Neural progenitor cell (in vitro differentiated cells): Measurements from ENCODE around the gene MAPKBP1.

Experiments
- EZH2 ChIP-seq: fragments of 200-600 bp; sonication (generic); IDR thresholded peaks from 2 replicates; pipeline ENCODE4 v1.6.1; 2017; ENCODE audit warnings: antibody characterized with exemption, mild to moderate bottlenecking, moderate library complexity
- EZH2phosphoT487 ChIP-seq: fragments of 200-600 bp; sonication (generic); IDR thresholded peaks from 2 replicates; pipeline ENCODE4 v1.6.1; 2017; ENCODE audit warnings: antibody characterized with exemption
- TF ChIP-seq, protein P1 (sequence below): fragments of 200-600 bp; sonication (generic); IDR thresholded peaks from 2 replicates; pipeline ENCODE4 v1.5.1; 2017; ENCODE audit warnings: antibody characterized with exemption, mild to moderate bottlenecking

DNA sequence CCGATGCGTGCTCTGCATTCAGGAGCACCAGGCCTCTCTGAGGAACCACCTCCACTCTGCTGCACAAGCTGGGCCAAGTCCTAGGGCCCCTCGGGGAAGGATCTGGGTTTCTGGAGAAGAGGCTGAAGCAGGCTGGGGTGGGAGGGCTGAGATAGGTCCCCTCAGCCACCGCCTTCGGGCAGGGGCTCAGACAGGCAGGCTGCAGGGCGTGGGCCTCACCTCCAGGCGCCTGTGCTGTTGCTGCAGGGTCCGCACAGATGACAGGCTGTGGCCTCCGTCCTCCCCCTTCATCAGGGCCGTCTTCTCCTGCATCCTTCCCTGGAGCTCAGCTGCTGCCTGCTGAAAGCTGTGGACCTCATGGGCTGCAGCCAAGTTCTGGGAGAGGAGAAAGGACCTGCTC is 79.5 kb downstream of the MAPKBP1 start:
- TF ChIP-seq EZH2 (no peak), EZH2phosphoT487 (no peak)
- TF ChIP-seq, protein P1, sequence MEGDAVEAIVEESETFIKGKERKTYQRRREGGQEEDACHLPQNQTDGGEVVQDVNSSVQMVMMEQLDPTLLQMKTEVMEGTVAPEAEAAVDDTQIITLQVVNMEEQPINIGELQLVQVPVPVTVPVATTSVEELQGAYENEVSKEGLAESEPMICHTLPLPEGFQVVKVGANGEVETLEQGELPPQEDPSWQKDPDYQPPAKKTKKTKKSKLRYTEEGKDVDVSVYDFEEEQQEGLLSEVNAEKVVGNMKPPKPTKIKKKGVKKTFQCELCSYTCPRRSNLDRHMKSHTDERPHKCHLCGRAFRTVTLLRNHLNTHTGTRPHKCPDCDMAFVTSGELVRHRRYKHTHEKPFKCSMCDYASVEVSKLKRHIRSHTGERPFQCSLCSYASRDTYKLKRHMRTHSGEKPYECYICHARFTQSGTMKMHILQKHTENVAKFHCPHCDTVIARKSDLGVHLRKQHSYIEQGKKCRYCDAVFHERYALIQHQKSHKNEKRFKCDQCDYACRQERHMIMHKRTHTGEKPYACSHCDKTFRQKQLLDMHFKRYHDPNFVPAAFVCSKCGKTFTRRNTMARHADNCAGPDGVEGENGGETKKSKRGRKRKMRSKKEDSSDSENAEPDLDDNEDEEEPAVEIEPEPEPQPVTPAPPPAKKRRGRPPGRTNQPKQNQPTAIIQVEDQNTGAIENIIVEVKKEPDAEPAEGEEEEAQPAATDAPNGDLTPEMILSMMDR = no peak
